ENCODE data around the gene ASPDH. TPM values are rescaled to one million over a fixed set of nuclear protein-coding genes. Genes with fewer than 3 reads are reported as not detected.

The ASPDH gene
- total RNA-seq, 2 experiments from 2014 or later: not detected

DNA sequence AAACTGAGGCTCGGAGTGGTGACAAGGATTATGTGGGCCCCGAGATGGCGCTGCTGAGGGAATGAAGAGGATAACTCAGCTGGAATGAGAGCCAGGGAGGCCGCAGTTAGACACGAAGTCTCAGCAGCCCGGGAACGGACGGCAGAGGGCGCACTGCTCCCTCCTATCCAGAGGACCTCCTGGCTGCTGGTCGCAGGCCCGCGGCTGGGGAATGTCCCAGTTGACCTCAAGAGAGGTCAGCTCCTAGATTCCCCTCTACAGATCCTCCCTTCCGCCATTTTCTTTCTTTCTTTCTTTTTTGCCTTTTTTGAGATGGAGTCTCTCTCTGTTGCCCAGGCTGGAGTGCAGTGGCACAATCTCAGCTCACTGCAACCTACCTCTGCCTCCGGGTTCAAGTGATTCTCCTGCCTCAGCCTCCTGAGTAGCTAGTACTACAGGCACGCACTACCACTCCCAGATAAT is 24.1 kb upstream of the ASPDH start:
- Mint-ChIP-seq H3K36me3 (ENCODE audit: low read depth) (peaks cover 4% of the 10 kb centered on the region), H3K9me3 (peaks cover 7% of the 10 kb centered on the region), H3K4me3 (no peak overlapping the region), H3K27ac (no peak overlapping the region), H3K27me3 (peaks cover 12% of the 10 kb centered on the region), H3K4me1 (ENCODE audit: low read depth) (no peaks in the 10 kb centered on the region)
- CTCF ChIA-PET: interaction anchor here (0.7 to 5.7 kb wide), 29 partner anchors 9 to 384 kb away, joined by 3 to 60 read pairs (median 3); partner anchors contain the start of gene JOSD2
- intact Hi-C loops (cut with micrococcal nuclease): loop anchor here (10.0 kb wide), 2 partner anchors 67 to 247 kb away; no protein-coding TSS in a partner anchor
- POLR2A ChIA-PET: interaction anchor here (0.7 to 1.2 kb wide), 2 partner anchors 8 to 22 kb away, joined by 3 read pairs; no protein-coding TSS in a partner anchor
- ATAC-seq (peak; percentile 62), DNase-seq (peak; percentile 86)
- TF ChIP-seq, protein P1, sequence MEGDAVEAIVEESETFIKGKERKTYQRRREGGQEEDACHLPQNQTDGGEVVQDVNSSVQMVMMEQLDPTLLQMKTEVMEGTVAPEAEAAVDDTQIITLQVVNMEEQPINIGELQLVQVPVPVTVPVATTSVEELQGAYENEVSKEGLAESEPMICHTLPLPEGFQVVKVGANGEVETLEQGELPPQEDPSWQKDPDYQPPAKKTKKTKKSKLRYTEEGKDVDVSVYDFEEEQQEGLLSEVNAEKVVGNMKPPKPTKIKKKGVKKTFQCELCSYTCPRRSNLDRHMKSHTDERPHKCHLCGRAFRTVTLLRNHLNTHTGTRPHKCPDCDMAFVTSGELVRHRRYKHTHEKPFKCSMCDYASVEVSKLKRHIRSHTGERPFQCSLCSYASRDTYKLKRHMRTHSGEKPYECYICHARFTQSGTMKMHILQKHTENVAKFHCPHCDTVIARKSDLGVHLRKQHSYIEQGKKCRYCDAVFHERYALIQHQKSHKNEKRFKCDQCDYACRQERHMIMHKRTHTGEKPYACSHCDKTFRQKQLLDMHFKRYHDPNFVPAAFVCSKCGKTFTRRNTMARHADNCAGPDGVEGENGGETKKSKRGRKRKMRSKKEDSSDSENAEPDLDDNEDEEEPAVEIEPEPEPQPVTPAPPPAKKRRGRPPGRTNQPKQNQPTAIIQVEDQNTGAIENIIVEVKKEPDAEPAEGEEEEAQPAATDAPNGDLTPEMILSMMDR (IDR thresholded peaks at IDR 0.05): peak; percentile 91

DNA sequence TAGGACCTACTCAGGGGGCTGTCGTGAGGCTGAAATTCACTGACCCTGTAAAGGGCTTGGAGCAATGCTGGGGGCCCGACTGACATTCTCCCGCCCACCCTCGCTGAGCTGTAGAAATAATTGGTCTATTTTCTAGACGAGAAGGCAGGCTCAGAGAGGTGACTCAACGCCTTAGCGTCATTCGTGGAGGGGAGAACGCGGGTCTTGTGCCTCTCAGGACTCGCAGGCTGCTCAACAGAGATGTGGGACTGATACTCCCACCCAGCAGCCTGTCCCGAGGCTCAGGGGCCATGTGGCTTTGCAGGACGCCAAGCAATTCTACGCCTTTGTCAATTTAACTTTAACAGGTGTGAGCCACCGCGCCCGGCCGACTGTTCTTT is 23.6 kb upstream of the ASPDH start:
- Mint-ChIP-seq H3K4me1 (ENCODE audit: low read depth) (no peaks in the 10 kb centered on the region), H3K27me3 (peaks cover 17% of the 10 kb centered on the region), H3K9me3 (peaks cover 12% of the 10 kb centered on the region), H3K36me3 (ENCODE audit: low read depth) (peaks cover 9% of the 10 kb centered on the region), H3K27ac (no peak overlapping the region), H3K4me3 (no peak overlapping the region)
- ChIA-PET POLR2A (no interaction called here), CTCF (interaction anchor here (0.7 to 5.7 kb wide), 25 partner anchors 8 to 385 kb away, joined by 3 to 60 read pairs (median 5); partner anchors contain the start of gene JOSD2)
- TF ChIP-seq, protein P1 (IDR thresholded peaks at IDR 0.05): no peak
- intact Hi-C loops (cut with micrococcal nuclease): loop anchor here (10.0 kb wide), 2 partner anchors 68 to 248 kb away; no protein-coding TSS in a partner anchor
- DNase-seq (no peak), ATAC-seq (no peak)

DNA sequence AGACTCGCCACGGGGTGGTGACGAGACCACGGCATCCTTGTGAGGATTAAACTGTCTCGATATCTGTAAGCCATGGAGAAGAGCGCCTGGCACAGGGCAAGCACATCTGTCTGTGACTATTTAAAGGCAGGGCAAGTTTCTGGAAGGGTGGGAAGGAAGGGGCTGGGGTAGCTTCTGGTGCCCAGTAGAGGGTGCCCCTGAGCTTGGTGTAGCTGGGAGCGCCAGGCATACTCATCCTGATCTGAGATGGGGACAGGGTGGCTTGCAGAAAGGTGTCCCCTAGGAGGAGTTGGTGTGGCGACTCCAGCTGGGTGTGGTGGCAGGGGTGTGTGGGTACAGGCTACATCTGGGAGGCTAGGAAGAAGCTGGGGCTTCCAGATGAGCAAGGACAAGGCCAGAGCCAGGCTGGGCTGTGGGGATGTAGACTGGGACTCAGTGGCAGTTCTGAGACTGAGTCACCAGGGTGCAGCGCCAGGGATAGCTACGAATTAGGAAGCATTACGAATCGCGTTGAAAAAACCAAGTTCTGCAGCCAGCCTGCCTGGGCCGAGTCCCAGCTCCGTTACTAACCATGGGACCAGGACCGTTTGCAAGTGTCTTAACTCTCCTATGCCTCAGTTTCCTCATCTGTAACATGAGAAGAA is 23.1 kb upstream of the ASPDH start:
- peaks cover 9% of the 10 kb centered on the region for H3K36me3 Mint-ChIP-seq (ENCODE audit: low read depth)
- H3K27ac Mint-ChIP-seq: no peak overlapping the region
- TF ChIP-seq, protein P1 (IDR thresholded peaks at IDR 0.05): no peak
- peaks cover 14% of the 10 kb centered on the region for H3K9me3 Mint-ChIP-seq
- peaks cover 19% of the 10 kb centered on the region for H3K27me3 Mint-ChIP-seq
- DNase-seq: no peak
- POLR2A ChIA-PET: no interaction called here
- intact Hi-C loops (cut with micrococcal nuclease): loop anchor here (10.0 kb wide), 2 partner anchors 68 to 248 kb away; no protein-coding TSS in a partner anchor
- CTCF ChIA-PET: interaction anchor here (0.9 to 5.7 kb wide), 13 partner anchors 15 to 385 kb away, joined by 3 to 60 read pairs (median 5); partner anchors contain the start of gene JOSD2
- no peaks in the 10 kb centered on the region for H3K4me1 Mint-ChIP-seq (ENCODE audit: low read depth)
- no peak for ATAC-seq
- H3K4me3 Mint-ChIP-seq: no peak overlapping the region

DNA sequence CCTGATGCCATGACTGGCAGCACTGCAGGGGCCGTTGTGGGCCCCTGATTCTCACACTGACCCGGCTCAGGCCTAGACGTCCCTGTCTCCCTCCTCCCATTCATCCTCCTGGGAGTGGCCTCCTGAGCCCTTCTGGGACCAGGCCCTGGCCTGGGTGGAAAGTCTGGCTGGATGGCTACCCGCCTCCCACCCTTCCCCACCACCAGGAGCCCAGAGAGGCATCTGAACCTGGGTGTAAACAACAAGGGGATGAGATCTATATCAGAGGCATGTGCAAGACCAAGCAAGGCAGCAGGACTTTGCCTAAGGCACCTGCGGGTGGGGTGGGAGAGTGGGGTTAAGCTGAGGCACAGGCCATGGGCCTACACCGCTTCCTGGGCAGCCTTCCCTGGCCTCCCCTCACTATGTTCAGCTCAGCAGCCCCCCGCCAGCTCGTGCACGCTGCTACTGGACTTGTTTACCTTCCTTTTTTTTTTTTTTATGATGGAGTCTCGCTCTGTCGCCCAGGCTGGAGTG is 22.0 kb upstream of the ASPDH start:
- Mint-ChIP-seq H3K4me3 (no peak overlapping the region), H3K4me1 (ENCODE audit: low read depth) (no peaks in the 10 kb centered on the region), H3K9me3 (peaks cover 14% of the 10 kb centered on the region), H3K36me3 (ENCODE audit: low read depth) (peaks cover 9% of the 10 kb centered on the region), H3K27me3 (peaks cover 21% of the 10 kb centered on the region), H3K27ac (no peak overlapping the region)
- ChIA-PET CTCF (interaction anchor here (1.1 to 5.7 kb wide), 7 partner anchors 14 to 248 kb away, joined by 3 to 60 read pairs (median 6); no protein-coding TSS in a partner anchor), POLR2A (no interaction called here)
- no peak for DNase-seq
- ATAC-seq: no peak
- TF ChIP-seq, protein P1 (IDR thresholded peaks at IDR 0.05): no peak
- intact Hi-C loops (cut with micrococcal nuclease): loop anchor here (10.0 kb wide), 2 partner anchors 69 to 249 kb away; no protein-coding TSS in a partner anchor
